ENCODE results near the gene CIC. TPM values are rescaled to one million over a fixed set of nuclear protein-coding genes. Genes with fewer than 3 reads are reported as not detected.

The CIC gene
- total and polyA plus RNA-seq, 2 of the 13 experiments (the other 11 are each of a cell fraction or from before 2014, with no cell fraction given) = 5.9 to 8.0 TPM

- TF ChIP-seq ZNF207 (IDR thresholded peaks at IDR 0.05; ENCODE audit: borderline replicate concordance) = no peak
- TF ChIP-seq, protein P1, sequence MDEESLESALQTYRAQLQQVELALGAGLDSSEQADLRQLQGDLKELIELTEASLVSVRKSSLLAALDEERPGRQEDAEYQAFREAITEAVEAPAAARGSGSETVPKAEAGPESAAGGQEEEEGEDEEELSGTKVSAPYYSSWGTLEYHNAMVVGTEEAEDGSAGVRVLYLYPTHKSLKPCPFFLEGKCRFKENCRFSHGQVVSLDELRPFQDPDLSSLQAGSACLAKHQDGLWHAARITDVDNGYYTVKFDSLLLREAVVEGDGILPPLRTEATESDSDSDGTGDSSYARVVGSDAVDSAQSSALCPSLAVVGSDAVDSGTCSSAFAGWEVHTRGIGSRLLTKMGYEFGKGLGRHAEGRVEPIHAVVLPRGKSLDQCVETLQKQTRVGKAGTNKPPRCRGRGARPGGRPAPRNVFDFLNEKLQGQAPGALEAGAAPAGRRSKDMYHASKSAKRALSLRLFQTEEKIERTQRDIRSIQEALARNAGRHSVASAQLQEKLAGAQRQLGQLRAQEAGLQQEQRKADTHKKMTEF (CRISPR knock-in tag; IDR thresholded peaks at IDR 0.05) = no peak; the same call in 1 of the 2 replicates
- peak; percentile 97 for TF ChIP-seq ZNF652 (CRISPR knock-in tag; IDR thresholded peaks at IDR 0.05; ENCODE audit: borderline replicate concordance, low read depth)
- no peak for TF ChIP-seq TBL1XR1 (IDR thresholded peaks at IDR 0.05; ENCODE audit: borderline replicate concordance, low read length, partially characterized antibody)
- no peak for TF ChIP-seq KLF6 (CRISPR knock-in tag; IDR thresholded peaks at IDR 0.05)
Observed at GRCh38 chr19:42281827-42282762, 13.0 kb downstream of the CIC start (continued).

DNA sequence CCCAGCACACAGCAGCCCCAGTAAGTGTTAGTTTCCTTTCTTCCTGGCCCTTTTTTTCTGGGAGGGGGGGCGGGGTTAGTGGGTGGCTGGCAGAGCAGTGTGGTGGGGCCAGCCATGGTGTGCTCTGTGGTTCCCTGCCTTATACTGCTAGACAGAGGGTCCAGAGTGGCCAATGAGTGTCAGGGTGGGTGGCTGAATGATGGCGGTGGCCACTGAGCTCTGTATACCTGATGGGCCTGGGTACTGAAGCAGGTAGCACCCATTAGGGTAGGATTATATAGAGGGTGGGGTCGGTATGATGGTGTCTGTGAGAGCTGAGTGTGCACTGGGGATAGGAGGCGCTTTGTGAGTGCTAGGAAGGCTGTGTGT, 13.8 kb downstream of the CIC start:
- Histone ChIP-seq H3K4me1 (ENCODE audit: insufficient read depth, low read length) (peaks cover 61% of the 10 kb centered on the region), H3K4me3 (replicated peaks in 1 of 3; ENCODE audit: insufficient read depth in 1 of 3, low read depth in 2 of 3, low read length in 3 of 3) (peak overlapping the region in 2 of 3 experiments; percentile 48 to 83; a peak in 4 of 6 replicates), H3K4me2 (ENCODE audit: low read depth, low read length) (peak overlapping the region; percentile 86), H3K27ac (ENCODE audit: extremely low read length, insufficient read depth, low read length) (peak overlapping the region; percentile 70), H3K9me3 (ENCODE audit: low read length) (no peaks in the 10 kb centered on the region), H3K36me3 (replicated peaks in 1 of 2; ENCODE audit: control insufficient read depth in 1 of 2, insufficient read depth in 2 of 2, low read length in 2 of 2) (peaks cover 8 to 13% of the 10 kb centered on the region in 2 experiments; a peak in 4 of 5 replicates), H3K79me2 (ENCODE audit: insufficient read depth, low read length) (peaks cover 29% of the 10 kb centered on the region), H3K27me3 (ENCODE audit: control insufficient read depth in 1 of 2, insufficient read depth in 2 of 2, low read length in 2 of 2) (no peaks in the 10 kb centered on the region; a peak in 1 of 5 replicates), H4K20me1 (ENCODE audit: insufficient read depth, low read length) (peaks cover 11% of the 10 kb centered on the region; the same call in 1 of the 2 replicates), H2AFZ (ENCODE audit: low read length) (no peak overlapping the region), H3K9ac (ENCODE audit: insufficient read depth, low read depth, low read length) (peak overlapping the region; percentile 73)
- ATAC-seq (no peak), DNase-seq (ENCODE audit: low spot score) (no peak), FAIRE-seq (no peak)
- POLR2A ChIA-PET = interaction anchor here (1.5 to 7.4 kb wide), 4 partner anchors 13 to 37 kb away, joined by 7 to 117 read pairs (median 29); partner anchors contain the start of genes CIC, ERF and GSK3A
- BruUV-seq (replicated peaks) = no TSS peak
- intact Hi-C loops (cut with micrococcal nuclease; ENCODE audit: unreplicated experiment) (loop anchor here (2.0 kb wide), 1 partner anchor 38 kb away; no protein-coding TSS in a partner anchor), in situ Hi-C loops (cut with HindIII; ENCODE audit: extremely low pct_ligation_motif_present, low pct_unique_long_range_greater_than_20kb) (no loop called here)
- CTCF ChIA-PET (ENCODE audit: low intra/inter-chr PET ratio, low total read pairs) = no interaction called here
- TF ChIP-seq, protein P2, sequence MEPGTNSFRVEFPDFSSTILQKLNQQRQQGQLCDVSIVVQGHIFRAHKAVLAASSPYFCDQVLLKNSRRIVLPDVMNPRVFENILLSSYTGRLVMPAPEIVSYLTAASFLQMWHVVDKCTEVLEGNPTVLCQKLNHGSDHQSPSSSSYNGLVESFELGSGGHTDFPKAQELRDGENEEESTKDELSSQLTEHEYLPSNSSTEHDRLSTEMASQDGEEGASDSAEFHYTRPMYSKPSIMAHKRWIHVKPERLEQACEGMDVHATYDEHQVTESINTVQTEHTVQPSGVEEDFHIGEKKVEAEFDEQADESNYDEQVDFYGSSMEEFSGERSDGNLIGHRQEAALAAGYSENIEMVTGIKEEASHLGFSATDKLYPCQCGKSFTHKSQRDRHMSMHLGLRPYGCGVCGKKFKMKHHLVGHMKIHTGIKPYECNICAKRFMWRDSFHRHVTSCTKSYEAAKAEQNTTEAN (CRISPR knock-in tag; conservative IDR thresholded peaks at IDR 0.05) = no peak
- TF ChIP-seq RBM22 (optimal IDR thresholded peaks at IDR 0.05; ENCODE audit: low read length) (no peak), TCF7 (IDR thresholded peaks at IDR 0.05; ENCODE audit: low read depth) (no peak), CHD2 (IDR thresholded peaks at IDR 0.05; ENCODE audit: low read depth, low read length) (no peak), XBP1 (CRISPR knock-in tag; IDR thresholded peaks at IDR 0.05) (no peak), DRAP1 (CRISPR knock-in tag; IDR thresholded peaks at IDR 0.05) (no peak), EED (CRISPR knock-in tag; IDR thresholded peaks at IDR 0.05) (no peak), NR2F1 (CRISPR knock-in tag; IDR thresholded peaks at IDR 0.05) (no peak), ZNF484 (CRISPR knock-in tag; IDR thresholded peaks at IDR 0.05; ENCODE audit: borderline replicate concordance, low read depth) (no peak), HDAC6 (IDR thresholded peaks at IDR 0.05; ENCODE audit: low read depth, low read length) (no peak), NR1H2 (CRISPR knock-in tag; IDR thresholded peaks at IDR 0.05; ENCODE audit: borderline replicate concordance, low read depth) (no peak), ADNP (CRISPR knock-in tag; IDR thresholded peaks at IDR 0.05) (no peak), MEF2D (CRISPR knock-in tag; IDR thresholded peaks at IDR 0.05) (no peak)
- TF ChIP-seq, protein P3, sequence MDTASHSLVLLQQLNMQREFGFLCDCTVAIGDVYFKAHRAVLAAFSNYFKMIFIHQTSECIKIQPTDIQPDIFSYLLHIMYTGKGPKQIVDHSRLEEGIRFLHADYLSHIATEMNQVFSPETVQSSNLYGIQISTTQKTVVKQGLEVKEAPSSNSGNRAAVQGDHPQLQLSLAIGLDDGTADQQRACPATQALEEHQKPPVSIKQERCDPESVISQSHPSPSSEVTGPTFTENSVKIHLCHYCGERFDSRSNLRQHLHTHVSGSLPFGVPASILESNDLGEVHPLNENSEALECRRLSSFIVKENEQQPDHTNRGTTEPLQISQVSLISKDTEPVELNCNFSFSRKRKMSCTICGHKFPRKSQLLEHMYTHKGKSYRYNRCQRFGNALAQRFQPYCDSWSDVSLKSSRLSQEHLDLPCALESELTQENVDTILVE (CRISPR knock-in tag; IDR thresholded peaks at IDR 0.05) = no peak
- 56% methylated on average over 3 of the region's 4 CpGs for WGBS (ENCODE audit: low lambda C conversion rate)
